ENCODE data around the gene EFCAB10.
"Not testable (repeated sequence)": the region's sequence is repeated elsewhere in the genome, so short reads cannot be mapped to it uniquely, and the experiment has no call there.

The EFCAB10 gene

GRCh38 chr7:105521717-105522463, 59.4 kb downstream of the EFCAB10 start, which contains the start of gene PUS7:
Gene PUS7 (minus strand): TSS chr7:105522271. CDS start chr7:105508512, 13,759 bp downstream.
- peak; percentile 93 for DNase-seq (ENCODE audit: extremely low read depth, insufficient read length)
- Histone ChIP-seq H3K4me3 (replicated peaks; ENCODE audit: low read depth, low read length) (peak within 1 kb of the TSS; percentile 68), H3K36me3 (ENCODE audit: control insufficient read depth, insufficient read depth, low read length) (no peaks in the 10 kb centered on the region; the same call in 1 of the 2 replicates), H3K27me3 (replicated peaks; ENCODE audit: control insufficient read depth, insufficient read depth, low read length) (no peaks in the 10 kb centered on the region)
- TF ChIP-seq CTCF (IDR thresholded peaks at IDR 0.05; ENCODE audit: insufficient read depth, low read length, poor library complexity, severe bottlenecking) = no peak

DNA sequence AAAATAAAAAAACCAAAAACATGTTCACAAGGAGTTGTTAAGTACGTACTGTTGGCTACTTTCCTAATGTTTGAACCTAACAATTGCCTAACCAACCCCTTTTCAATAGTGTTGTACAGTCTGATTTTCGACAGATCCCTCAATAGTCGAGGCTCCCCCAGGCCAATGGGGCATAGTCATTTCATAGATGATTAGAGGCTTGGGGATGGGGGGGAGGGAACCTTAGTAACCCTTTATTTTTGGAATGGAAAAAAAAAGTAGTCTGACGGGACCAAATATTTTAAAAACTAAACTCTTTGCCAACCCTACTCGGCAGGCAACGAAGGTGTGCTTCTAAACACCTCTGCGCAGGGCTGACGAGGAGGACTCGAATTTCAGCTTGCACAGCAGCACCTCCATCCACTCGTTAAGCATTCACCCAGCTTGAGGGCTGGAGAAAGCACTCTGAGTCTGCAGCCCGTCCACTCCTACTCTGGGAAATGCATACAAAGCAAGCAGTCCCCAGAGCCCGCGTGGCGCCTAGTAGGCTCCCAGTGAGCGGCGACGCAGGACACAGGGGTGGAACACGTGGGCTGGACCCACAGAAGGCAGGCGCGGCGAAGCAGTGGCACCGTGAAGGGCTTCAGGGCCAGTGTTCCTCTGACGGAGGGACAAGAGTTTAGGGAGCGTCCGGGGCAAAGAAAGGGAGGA, 60.1 kb downstream of the EFCAB10 start:
- Histone ChIP-seq H3K36me3 (ENCODE audit: control insufficient read depth, insufficient read depth, low read length) (no peaks in the 10 kb centered on the region; the same call in 1 of the 2 replicates), H3K4me3 (replicated peaks; ENCODE audit: low read depth, low read length) (peak overlapping the region; percentile 68), H3K27me3 (replicated peaks; ENCODE audit: control insufficient read depth, insufficient read depth, low read length) (no peaks in the 10 kb centered on the region)
- peak; percentile 76 for DNase-seq (ENCODE audit: extremely low read depth, insufficient read length)
- no peak for TF ChIP-seq CTCF (IDR thresholded peaks at IDR 0.05; ENCODE audit: insufficient read depth, low read length, poor library complexity, severe bottlenecking)

DNA sequence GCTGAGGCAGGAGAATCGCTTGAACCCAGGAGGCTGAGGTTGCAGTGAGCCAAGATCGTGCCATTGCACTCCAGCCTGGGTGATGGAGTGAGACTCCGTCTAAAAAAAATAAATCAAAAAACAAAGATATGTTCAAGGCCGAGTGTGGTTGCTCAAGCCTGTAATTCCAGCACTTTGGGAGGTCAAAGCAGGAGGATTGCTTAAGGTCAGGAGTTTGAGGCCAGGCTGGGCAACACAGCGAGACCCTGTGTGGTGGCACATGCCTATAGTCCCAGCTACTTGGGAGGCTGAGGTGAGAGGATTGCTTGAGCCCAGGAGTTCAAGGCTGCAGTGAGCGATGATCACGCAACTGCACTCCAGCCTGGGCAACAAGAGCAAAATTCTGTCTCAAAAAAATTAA, 60.7 kb downstream of the EFCAB10 start:
- H3K36me3 ChIP-seq (ENCODE audit: control insufficient read depth, insufficient read depth, low read length); DNase-seq (ENCODE audit: extremely low read depth, insufficient read length): not testable (repeated sequence)
- peak overlapping the region; percentile 68 for H3K4me3 ChIP-seq (replicated peaks; ENCODE audit: low read depth, low read length)

DNA sequence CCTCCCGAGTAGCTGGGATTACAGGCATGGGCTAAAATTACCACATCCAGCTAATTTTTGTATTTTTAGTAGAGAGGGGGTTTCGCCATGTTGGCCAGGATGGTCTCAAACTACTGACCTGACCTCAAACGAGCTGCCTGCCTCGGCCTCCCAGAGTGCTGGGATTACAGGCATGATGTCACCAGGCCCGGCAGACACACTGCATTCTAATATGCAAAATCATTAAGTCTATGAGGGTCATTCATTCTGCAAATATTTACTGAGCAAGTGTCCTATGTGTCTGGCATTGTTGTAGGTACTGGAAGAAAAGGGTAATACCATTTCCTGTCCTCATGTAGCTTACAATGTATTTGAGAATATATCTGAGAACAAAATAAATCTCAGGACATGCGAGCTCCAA, 61.9 kb downstream of the EFCAB10 start:
- no peak for DNase-seq (ENCODE audit: extremely low read depth, insufficient read length)
- H3K4me3 ChIP-seq (replicated peaks; ENCODE audit: low read depth, low read length) = no peak overlapping the region

More for the DNA sequence above, 60.7 kb downstream of the EFCAB10 start:
- H3K27me3 ChIP-seq (replicated peaks; ENCODE audit: control insufficient read depth, insufficient read depth, low read length) = not testable (repeated sequence)

DNA sequence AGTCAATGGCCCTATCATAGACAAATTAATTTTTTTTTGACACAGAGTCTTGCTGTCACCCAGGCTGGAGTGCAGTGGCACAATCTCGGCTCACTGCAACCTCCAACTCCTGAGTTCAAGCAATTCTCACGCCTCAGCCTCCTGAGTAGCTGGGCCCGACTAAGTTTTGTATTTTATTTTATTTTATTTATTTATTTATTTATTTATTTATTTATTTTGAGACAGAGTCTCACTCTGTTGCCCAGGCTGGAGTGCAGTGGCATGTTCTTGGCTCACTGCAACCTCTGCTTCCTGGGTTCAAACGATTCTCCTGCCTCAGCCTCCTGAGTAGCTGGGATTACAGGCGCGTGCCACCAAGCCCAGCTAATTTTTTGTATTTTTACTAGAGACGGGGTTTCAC, 65.7 kb downstream of the EFCAB10 start:
- H3K36me3 ChIP-seq (ENCODE audit: control insufficient read depth, insufficient read depth, low read length); H3K27me3 ChIP-seq (replicated peaks; ENCODE audit: control insufficient read depth, insufficient read depth, low read length); DNase-seq (ENCODE audit: extremely low read depth, insufficient read length); H3K4me3 ChIP-seq (replicated peaks; ENCODE audit: low read depth, low read length): not testable (repeated sequence)

More for the DNA sequence above, 61.9 kb downstream of the EFCAB10 start:
- Histone ChIP-seq H3K27me3 (replicated peaks; ENCODE audit: control insufficient read depth, insufficient read depth, low read length) (no peaks in the 10 kb centered on the region), H3K36me3 (ENCODE audit: control insufficient read depth, insufficient read depth, low read length) (no peaks in the 10 kb centered on the region; the same call in 1 of the 2 replicates)
- TF ChIP-seq CTCF (IDR thresholded peaks at IDR 0.05; ENCODE audit: insufficient read depth, low read length, poor library complexity, severe bottlenecking) = no peak

All from GM06990 (cell line).